Measurements from ENCODE around the gene TACSTD2.

TACSTD2 gene

DNA sequence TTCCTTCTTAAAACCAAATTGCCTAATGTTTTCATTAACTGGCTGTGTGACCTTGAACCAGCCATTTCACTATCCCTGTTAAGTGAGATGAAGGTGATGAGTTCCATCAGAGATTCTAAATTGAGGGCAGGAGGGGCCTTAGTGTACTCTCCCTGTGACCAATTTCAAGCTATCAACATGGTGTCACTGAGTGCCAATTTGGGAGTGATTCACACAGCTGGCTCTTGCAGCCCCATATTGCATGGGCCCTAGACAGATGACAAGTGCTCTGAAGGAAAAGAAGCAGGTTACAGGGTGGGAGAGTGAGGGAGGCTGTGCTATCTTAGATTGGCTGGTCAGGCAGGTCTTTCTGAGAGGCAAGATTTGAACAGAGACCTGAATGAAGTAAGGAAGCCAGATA is 13.0 kb upstream of the TACSTD2 start:
- ATAC-seq (ENCODE audit: low read depth) (no peak), DNase-seq (ENCODE audit: low spot score) (no peak)
- TF ChIP-seq, protein P1, sequence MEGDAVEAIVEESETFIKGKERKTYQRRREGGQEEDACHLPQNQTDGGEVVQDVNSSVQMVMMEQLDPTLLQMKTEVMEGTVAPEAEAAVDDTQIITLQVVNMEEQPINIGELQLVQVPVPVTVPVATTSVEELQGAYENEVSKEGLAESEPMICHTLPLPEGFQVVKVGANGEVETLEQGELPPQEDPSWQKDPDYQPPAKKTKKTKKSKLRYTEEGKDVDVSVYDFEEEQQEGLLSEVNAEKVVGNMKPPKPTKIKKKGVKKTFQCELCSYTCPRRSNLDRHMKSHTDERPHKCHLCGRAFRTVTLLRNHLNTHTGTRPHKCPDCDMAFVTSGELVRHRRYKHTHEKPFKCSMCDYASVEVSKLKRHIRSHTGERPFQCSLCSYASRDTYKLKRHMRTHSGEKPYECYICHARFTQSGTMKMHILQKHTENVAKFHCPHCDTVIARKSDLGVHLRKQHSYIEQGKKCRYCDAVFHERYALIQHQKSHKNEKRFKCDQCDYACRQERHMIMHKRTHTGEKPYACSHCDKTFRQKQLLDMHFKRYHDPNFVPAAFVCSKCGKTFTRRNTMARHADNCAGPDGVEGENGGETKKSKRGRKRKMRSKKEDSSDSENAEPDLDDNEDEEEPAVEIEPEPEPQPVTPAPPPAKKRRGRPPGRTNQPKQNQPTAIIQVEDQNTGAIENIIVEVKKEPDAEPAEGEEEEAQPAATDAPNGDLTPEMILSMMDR (IDR thresholded peaks at IDR 0.05; ENCODE audit: poor library complexity, severe bottlenecking), result no peak
- Histone ChIP-seq H3K27me3 (ENCODE audit: insufficient read depth, poor library complexity, severe bottlenecking) (no peaks in the 10 kb centered on the region), H3K4me1 (ENCODE audit: insufficient read depth, poor library complexity, severe bottlenecking) (peaks cover 28% of the 10 kb centered on the region), H3K4me3 (ENCODE audit: severe bottlenecking) (no peak overlapping the region), H3K27ac (ENCODE audit: poor library complexity, severe bottlenecking) (no peak overlapping the region), H3K36me3 (ENCODE audit: low read depth) (peaks cover 7% of the 10 kb centered on the region), H3K9me3 (ENCODE audit: severe bottlenecking) (no peaks in the 10 kb centered on the region)

DNA sequence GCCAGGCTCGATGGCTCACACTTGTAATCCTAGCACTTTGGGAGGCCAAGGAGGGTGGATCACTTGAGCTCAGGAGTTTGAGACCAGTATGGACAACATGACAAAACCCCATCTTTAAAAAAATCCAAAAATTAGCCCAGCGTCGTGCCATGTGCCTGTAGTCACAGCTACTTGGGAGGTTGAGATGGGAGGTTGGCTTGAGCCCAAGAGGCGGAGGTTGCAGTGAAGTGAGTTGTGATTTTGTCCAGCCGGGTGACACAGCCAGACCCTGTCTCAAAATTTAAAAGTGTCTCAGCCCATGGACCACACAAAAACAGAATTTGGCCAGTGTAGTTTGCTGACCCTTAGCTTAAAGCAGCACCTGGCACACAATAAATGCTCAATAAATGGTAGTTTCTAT is 11.3 kb upstream of the TACSTD2 start:
- H3K36me3 ChIP-seq (ENCODE audit: low read depth), result no peaks in the 10 kb centered on the region; the same call in 1 of the 2 replicates
- TF ChIP-seq, protein P1 (IDR thresholded peaks at IDR 0.05; ENCODE audit: poor library complexity, severe bottlenecking), result no peak
- peaks cover 40% of the 10 kb centered on the region for H3K4me1 ChIP-seq (ENCODE audit: insufficient read depth, poor library complexity, severe bottlenecking)
- H3K27ac ChIP-seq (ENCODE audit: poor library complexity, severe bottlenecking), result no peak overlapping the region
- no peak overlapping the region for H3K4me3 ChIP-seq (ENCODE audit: severe bottlenecking)
- H3K27me3 ChIP-seq (ENCODE audit: insufficient read depth, poor library complexity, severe bottlenecking), result no peaks in the 10 kb centered on the region
- no peaks in the 10 kb centered on the region for H3K9me3 ChIP-seq (ENCODE audit: severe bottlenecking)
- DNase-seq (ENCODE audit: low spot score), result no peak
- no peak for ATAC-seq (ENCODE audit: low read depth)

DNA sequence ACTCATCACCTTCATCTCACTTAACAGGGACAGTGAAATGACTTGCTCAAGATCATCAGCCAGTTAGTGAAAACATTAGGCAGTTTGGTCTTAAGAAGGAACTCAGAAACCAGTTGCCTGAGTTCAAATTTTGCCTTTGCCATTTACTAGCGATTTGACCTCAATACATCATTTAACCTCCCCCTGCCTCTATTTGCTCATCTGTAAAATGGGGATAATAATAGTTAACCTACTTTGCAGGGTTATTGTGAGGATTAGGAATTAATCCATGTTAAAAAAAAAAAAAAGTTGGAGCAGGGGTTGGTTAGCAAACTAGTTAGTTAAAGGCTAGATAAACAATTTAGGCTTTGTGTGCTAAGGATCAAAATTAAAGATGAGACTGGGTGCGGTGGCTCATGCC is 10.6 kb upstream of the TACSTD2 start:
- Histone ChIP-seq H3K27me3 (ENCODE audit: insufficient read depth, poor library complexity, severe bottlenecking) (no peaks in the 10 kb centered on the region), H3K27ac (ENCODE audit: poor library complexity, severe bottlenecking) (no peak overlapping the region), H3K4me1 (ENCODE audit: insufficient read depth, poor library complexity, severe bottlenecking) (peaks cover 36% of the 10 kb centered on the region), H3K36me3 (ENCODE audit: low read depth) (no peaks in the 10 kb centered on the region), H3K4me3 (ENCODE audit: severe bottlenecking) (no peak overlapping the region), H3K9me3 (ENCODE audit: severe bottlenecking) (no peaks in the 10 kb centered on the region)
- TF ChIP-seq, protein P1 (IDR thresholded peaks at IDR 0.05; ENCODE audit: poor library complexity, severe bottlenecking), result no peak
- ATAC-seq (ENCODE audit: low read depth), result no peak
- DNase-seq (ENCODE audit: low spot score), result no peak

DNA sequence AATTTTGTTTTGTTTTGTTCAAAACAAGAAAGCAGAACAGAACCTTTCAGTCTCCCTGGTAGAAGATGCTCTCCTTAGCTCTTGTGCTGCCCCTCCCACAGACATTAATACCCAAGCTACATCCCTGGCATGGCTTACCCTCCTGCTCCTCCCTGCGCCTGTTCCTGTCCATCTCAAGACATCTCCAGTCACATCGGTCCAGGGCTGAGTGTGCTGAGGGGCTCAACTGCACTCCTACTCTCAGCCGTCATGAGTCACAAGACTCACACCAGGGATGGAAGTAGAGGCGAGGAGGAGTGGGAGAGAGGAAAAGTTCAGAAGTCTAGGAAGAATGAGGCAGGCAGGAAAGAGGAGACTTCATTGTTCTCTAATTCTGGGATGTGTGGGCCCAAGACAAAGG is 9.2 kb upstream of the TACSTD2 start:
- Histone ChIP-seq H3K27me3 (ENCODE audit: insufficient read depth, poor library complexity, severe bottlenecking) (no peaks in the 10 kb centered on the region), H3K9me3 (ENCODE audit: severe bottlenecking) (no peaks in the 10 kb centered on the region), H3K36me3 (ENCODE audit: low read depth) (no peaks in the 10 kb centered on the region), H3K4me3 (ENCODE audit: severe bottlenecking) (no peak overlapping the region), H3K27ac (ENCODE audit: poor library complexity, severe bottlenecking) (peak overlapping the region; percentile 94), H3K4me1 (ENCODE audit: insufficient read depth, poor library complexity, severe bottlenecking) (peaks cover 26% of the 10 kb centered on the region)
- no peak for ATAC-seq (ENCODE audit: low read depth)
- DNase-seq (ENCODE audit: low spot score), result no peak
- TF ChIP-seq, protein P1 (IDR thresholded peaks at IDR 0.05; ENCODE audit: poor library complexity, severe bottlenecking), result no peak

DNA sequence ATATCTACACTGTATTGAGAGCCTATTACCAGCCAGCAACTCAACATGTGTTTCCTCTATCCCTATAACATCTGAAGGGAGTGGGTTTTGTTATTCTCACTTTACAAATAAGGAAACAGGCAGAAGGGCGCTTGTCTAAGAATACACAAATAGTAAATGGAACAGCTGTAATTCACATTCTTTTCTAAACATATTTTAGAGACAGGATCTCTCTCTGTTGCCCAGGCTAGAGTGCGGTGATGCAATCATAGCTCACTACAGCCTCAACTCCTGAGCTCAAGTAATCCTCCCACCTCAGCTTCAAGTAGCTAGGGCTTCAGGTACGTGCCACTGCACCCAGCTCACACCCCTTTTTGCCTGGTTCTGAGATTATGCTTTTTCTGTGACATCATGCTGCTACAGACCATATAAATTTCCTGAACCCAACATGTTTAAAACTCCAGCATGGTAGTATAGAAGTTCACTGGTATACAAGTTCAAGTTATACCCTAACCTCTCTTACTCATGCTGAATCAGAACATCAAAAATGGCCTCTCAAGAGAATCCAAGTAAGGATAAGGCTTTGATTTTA is 8.6 kb upstream of the TACSTD2 start:
- Histone ChIP-seq H3K4me1 (ENCODE audit: insufficient read depth, poor library complexity, severe bottlenecking) (peaks cover 26% of the 10 kb centered on the region), H3K27ac (ENCODE audit: poor library complexity, severe bottlenecking) (peak overlapping the region; percentile 94), H3K27me3 (ENCODE audit: insufficient read depth, poor library complexity, severe bottlenecking) (no peaks in the 10 kb centered on the region), H3K36me3 (ENCODE audit: low read depth) (no peaks in the 10 kb centered on the region), H3K9me3 (ENCODE audit: severe bottlenecking) (no peaks in the 10 kb centered on the region), H3K4me3 (ENCODE audit: severe bottlenecking) (no peak overlapping the region)
- TF ChIP-seq, protein P1 (IDR thresholded peaks at IDR 0.05; ENCODE audit: poor library complexity, severe bottlenecking), result no peak
- no peak for DNase-seq (ENCODE audit: low spot score)
- no peak for ATAC-seq (ENCODE audit: low read depth)
